Measurements from ENCODE around the gene TCHHL1. TPM values are rescaled to one million over a fixed set of nuclear protein-coding genes. Genes with fewer than 3 reads are reported as not detected.

Gene TCHHL1
- polyA plus RNA-seq (not detected in 2 replicates), polyA minus RNA-seq (not detected in 2 replicates)

DNA sequence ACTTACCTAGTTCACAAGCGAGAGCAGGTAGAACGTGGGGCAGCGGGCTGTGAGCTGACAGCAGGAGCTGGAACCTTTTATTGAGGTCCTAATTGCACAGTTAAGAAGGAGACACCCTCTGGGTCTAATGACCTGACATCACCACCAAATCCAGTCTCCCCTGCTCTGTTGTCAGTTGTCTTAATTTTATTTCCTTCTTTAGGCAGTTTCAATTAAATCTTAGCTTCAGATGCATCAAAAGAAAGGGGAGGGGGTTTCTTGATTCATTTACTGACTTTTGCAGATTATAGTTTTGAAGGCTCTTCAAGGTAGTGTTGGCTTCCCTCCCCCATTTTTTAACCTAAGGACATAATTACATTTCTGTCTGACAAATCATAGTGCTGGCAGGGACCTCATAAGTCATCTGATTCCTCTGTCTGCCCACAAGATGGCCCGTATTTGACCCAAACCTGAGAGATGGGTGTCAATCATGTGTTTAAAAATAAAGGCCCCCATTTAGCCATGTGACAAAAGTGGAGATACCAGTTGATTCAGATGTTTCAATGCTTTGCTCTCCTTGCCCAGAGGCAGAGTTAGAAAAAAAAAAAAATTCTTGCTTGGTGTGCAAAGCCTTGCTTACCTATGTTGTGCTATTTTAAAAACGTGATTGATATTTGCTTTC lies at the start of gene TCHHL1:
Gene TCHHL1, minus strand, starts transcription at position 51 of the 661 bp plus-strand sequence. CDS start 921 bp downstream, outside the sequence.
- no peaks in the 10 kb centered on the region for H3K36me3 ChIP-seq (ENCODE audit: insufficient read depth, low read length)
- no peaks in the 10 kb centered on the region for H3K27me3 ChIP-seq (ENCODE audit: insufficient read depth, low read depth, low read length)
- H3K4me2 ChIP-seq (ENCODE audit: low read length), result no peak within 1 kb of the TSS
- H3K9ac ChIP-seq (ENCODE audit: low read length), result no peak within 1 kb of the TSS
- H3K79me2 ChIP-seq (replicated peaks; ENCODE audit: insufficient read depth, low read length), result no peaks in the 10 kb centered on the region
- H4K20me1 ChIP-seq (ENCODE audit: insufficient read depth), result no peaks in the 10 kb centered on the region
- H3F3A ChIP-seq (ENCODE audit: insufficient read depth, low read length, poor library complexity, severe bottlenecking), result no peaks in the 10 kb centered on the region
- TF ChIP-seq SMC3 (conservative IDR thresholded peaks at IDR 0.05; ENCODE audit: poor library complexity), result no peak
- no peak for TF ChIP-seq EP300 (conservative IDR thresholded peaks at IDR 0.05; ENCODE audit: poor library complexity, severe bottlenecking)
- TF ChIP-seq, protein P1, sequence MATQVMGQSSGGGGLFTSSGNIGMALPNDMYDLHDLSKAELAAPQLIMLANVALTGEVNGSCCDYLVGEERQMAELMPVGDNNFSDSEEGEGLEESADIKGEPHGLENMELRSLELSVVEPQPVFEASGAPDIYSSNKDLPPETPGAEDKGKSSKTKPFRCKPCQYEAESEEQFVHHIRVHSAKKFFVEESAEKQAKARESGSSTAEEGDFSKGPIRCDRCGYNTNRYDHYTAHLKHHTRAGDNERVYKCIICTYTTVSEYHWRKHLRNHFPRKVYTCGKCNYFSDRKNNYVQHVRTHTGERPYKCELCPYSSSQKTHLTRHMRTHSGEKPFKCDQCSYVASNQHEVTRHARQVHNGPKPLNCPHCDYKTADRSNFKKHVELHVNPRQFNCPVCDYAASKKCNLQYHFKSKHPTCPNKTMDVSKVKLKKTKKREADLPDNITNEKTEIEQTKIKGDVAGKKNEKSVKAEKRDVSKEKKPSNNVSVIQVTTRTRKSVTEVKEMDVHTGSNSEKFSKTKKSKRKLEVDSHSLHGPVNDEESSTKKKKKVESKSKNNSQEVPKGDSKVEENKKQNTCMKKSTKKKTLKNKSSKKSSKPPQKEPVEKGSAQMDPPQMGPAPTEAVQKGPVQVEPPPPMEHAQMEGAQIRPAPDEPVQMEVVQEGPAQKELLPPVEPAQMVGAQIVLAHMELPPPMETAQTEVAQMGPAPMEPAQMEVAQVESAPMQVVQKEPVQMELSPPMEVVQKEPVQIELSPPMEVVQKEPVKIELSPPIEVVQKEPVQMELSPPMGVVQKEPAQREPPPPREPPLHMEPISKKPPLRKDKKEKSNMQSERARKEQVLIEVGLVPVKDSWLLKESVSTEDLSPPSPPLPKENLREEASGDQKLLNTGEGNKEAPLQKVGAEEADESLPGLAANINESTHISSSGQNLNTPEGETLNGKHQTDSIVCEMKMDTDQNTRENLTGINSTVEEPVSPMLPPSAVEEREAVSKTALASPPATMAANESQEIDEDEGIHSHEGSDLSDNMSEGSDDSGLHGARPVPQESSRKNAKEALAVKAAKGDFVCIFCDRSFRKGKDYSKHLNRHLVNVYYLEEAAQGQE (IDR thresholded peaks at IDR 0.05; ENCODE audit: borderline replicate concordance), result no peak
- TF ChIP-seq, protein P2, sequence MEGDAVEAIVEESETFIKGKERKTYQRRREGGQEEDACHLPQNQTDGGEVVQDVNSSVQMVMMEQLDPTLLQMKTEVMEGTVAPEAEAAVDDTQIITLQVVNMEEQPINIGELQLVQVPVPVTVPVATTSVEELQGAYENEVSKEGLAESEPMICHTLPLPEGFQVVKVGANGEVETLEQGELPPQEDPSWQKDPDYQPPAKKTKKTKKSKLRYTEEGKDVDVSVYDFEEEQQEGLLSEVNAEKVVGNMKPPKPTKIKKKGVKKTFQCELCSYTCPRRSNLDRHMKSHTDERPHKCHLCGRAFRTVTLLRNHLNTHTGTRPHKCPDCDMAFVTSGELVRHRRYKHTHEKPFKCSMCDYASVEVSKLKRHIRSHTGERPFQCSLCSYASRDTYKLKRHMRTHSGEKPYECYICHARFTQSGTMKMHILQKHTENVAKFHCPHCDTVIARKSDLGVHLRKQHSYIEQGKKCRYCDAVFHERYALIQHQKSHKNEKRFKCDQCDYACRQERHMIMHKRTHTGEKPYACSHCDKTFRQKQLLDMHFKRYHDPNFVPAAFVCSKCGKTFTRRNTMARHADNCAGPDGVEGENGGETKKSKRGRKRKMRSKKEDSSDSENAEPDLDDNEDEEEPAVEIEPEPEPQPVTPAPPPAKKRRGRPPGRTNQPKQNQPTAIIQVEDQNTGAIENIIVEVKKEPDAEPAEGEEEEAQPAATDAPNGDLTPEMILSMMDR (IDR thresholded peaks at IDR 0.05; ENCODE audit: poor library complexity, severe bottlenecking), result no peak
- no peak for TF ChIP-seq POLR2AphosphoS5 (IDR thresholded peaks at IDR 0.05)
- TF ChIP-seq EZH2 (IDR thresholded peaks at IDR 0.05; ENCODE audit: borderline replicate concordance, insufficient read depth, low read length, poor library complexity, severe bottlenecking), result no peak
- TF ChIP-seq RAD21 (conservative IDR thresholded peaks at IDR 0.05), result no peak
- no peak for TF ChIP-seq TAF1 (IDR thresholded peaks at IDR 0.05; ENCODE audit: low read depth)
- TF ChIP-seq MXI1 (conservative IDR thresholded peaks at IDR 0.05; ENCODE audit: poor library complexity, severe bottlenecking), result no peak
- H3K27ac ChIP-seq (ENCODE audit: low read length), result no peak within 1 kb of the TSS
- no peaks in the 10 kb centered on the region for H3K9me3 ChIP-seq (ENCODE audit: low read length)
- no peak within 1 kb of the TSS for H2AFZ ChIP-seq (ENCODE audit: low read depth, low read length)
- no peak within 1 kb of the TSS for H3K4me3 ChIP-seq (ENCODE audit: low read length)
- H3K9me2 ChIP-seq (ENCODE audit: insufficient read depth, low read length), result no peaks in the 10 kb centered on the region

DNA sequence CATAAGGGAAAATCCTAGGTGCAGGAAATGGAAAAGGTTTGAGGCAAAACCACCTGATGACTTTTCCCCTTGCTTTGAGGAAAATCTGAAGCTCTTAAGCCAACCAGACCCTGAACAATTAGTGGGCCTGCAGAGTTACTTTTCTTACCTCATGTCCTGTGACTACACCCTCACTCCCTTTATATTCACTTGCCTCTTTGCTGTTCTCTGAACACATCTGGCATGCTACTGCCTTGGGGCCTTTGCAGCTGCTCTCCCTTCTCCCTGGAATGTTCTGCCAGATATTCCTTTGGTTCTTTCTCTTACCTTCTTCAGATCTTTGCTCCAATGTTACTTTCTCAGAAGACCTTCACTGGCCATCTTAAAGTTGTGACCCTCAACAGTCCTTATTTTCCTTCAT lies 48.4 kb upstream of the TCHHL1 start:
- Histone ChIP-seq H3K9me2 (ENCODE audit: insufficient read depth, low read length) (no peaks in the 10 kb centered on the region), H3K4me2 (ENCODE audit: low read length) (no peak overlapping the region), H3F3A (ENCODE audit: insufficient read depth, low read length, poor library complexity, severe bottlenecking) (no peaks in the 10 kb centered on the region), H2AFZ (ENCODE audit: low read depth, low read length) (no peak overlapping the region), H3K27ac (ENCODE audit: low read length) (no peak overlapping the region), H4K20me1 (ENCODE audit: insufficient read depth) (no peaks in the 10 kb centered on the region), H3K27me3 (ENCODE audit: insufficient read depth, low read depth, low read length) (no peaks in the 10 kb centered on the region), H3K4me3 (ENCODE audit: low read length) (no peak overlapping the region), H3K79me2 (replicated peaks; ENCODE audit: insufficient read depth, low read length) (no peaks in the 10 kb centered on the region), H3K36me3 (ENCODE audit: insufficient read depth, low read length) (no peaks in the 10 kb centered on the region), H3K9me3 (ENCODE audit: low read length) (peaks cover 7% of the 10 kb centered on the region), H3K9ac (ENCODE audit: low read length) (no peak overlapping the region)
- TF ChIP-seq POLR2AphosphoS5 (IDR thresholded peaks at IDR 0.05), result no peak
- TF ChIP-seq RAD21 (conservative IDR thresholded peaks at IDR 0.05), result no peak
- TF ChIP-seq MXI1 (conservative IDR thresholded peaks at IDR 0.05; ENCODE audit: poor library complexity, severe bottlenecking), result no peak
- TF ChIP-seq EZH2 (IDR thresholded peaks at IDR 0.05; ENCODE audit: borderline replicate concordance, insufficient read depth, low read length, poor library complexity, severe bottlenecking), result no peak
- TF ChIP-seq SMC3 (conservative IDR thresholded peaks at IDR 0.05; ENCODE audit: poor library complexity), result no peak
- TF ChIP-seq EP300 (conservative IDR thresholded peaks at IDR 0.05; ENCODE audit: poor library complexity, severe bottlenecking), result no peak
- TF ChIP-seq, protein P2 (IDR thresholded peaks at IDR 0.05; ENCODE audit: poor library complexity, severe bottlenecking), result no peak

All from neural cell (in vitro differentiated cells).